NCI-H146 (cell line): ENCODE data around the gene MPG.
"Not testable (repeated sequence)": the region's sequence is repeated elsewhere in the genome, so short reads cannot be mapped to it uniquely, and the experiment has no call there.

Experiments used
- DNase-seq: peaks from one replicate; lab custom pipeline; 2025; lab: John Stamatoyannopoulos, UW

The MPG gene

DNA sequence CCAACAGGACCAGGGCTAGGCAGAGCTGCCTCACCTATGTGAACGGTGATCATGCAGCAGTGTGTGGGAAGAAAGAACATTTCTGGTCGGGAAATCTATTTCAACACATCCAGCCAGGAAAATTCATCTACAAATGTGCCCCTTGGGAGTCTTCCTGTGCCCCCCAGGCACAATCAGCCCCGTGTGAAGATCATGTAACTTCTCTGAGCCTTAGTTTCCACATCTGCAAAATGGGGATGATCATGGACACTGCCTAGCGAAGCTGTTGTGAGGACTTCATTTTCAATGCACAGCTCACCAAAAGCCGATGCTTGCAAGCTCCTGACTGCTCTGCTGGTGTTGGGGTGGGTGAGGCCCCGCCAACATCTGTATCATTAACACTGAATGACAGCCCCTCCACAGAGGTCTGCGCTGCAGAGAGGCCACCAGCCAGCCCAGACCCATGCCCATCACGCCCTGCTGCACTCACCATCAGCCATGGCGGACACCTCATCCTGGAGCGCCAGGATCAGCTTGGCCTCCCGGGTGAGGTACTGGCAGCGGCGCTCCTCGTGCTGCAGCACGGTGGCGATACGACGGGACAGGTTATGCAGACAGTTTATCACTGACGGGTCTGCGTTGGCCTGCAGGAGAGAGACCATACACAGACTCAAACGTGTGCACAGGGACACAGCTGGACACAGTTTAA is 34.3 kb downstream of the MPG start:
- no peak for DNase-seq

- DNase-seq, result no peak
Observed at GRCh38 chr16:114327-114726, 36.3 kb downstream of the MPG start.

- no peak for DNase-seq
Observed at GRCh38 chr16:116015-116414, 38.0 kb downstream of the MPG start.

DNA sequence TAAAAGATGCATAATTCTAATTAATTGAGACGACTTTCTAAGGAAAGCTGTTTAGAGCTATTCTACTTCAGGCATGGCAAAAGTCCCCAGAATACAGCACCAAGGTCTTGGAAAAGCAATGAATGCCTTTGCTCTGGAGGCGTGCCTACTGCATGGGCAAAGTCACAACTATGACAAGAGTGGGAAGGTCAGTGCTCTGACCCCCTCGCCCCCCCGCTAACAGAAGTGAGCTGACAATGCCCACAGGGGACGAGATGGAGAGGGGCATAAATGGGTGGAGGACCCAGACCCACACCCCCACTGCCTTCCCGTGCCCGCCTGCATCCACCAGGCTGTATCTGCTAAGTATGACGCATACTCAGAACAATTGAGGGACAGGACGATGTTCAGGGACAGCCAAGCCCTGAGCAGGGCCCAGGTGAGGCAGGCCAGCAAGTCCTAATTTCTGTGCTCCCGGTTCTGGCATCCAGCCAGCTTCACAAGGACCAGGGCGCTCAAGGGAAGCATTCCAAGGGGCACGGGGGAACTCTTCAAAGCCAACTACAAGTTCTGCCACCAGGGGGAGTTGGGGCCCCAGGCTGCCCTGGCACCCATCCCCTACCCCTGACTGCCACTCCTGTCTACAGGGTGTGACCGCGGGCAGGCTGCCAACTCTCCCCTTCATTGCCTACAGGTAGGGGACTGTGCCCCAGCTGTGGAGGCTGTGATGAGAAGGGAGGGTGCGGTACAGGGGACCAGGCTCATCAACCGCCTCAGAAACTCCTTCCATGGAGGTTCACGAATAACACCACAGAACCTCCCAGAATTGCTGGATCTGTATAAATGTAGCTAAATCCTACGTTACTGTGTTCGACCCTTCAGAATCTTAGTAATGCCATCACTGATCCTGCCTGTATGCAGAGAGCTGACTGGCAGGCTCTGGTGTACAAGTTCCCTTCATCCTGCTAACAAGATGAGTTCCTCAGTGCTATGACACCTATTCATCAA is 39.6 kb downstream of the MPG start:
- DNase-seq, result peak; percentile 73

GRCh38 chr16:118857-119256 is 40.8 kb downstream of the MPG start:
- DNase-seq, result no peak

- DNase-seq, result no peak
Observed at GRCh38 chr16:119295-119694, 41.3 kb downstream of the MPG start.

DNA sequence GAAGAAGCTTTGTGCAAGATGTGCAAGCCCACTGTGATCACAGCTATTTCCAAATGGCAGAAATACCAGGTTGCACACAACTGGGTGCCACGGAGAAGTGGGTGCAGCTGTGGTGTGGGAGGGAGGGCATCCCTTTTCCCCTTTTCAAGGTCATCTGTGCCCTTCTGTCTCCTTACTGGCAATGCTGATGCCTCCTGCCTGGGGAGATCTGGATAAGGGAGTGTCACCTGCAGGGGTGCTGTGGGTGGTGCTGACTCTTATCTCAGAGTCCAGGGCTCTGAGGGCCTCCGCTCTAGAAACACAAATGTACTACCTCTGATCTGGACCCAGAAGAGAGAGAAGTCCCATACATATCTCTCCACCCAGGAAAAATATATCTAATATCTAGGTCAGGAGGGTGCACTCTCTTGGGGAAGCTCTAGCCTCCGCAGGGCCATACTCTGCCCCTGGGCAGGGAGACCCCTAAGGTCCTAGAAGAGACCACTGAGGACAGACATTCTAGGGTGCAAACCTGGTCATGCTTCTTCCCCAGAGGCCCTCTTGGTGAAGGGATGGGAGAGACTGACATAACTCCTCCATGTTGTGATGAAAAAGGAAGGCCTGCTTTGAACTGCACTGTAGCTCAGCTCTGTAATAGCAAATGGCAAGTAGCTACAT is 41.9 kb downstream of the MPG start:
- DNase-seq, result no peak

DNA sequence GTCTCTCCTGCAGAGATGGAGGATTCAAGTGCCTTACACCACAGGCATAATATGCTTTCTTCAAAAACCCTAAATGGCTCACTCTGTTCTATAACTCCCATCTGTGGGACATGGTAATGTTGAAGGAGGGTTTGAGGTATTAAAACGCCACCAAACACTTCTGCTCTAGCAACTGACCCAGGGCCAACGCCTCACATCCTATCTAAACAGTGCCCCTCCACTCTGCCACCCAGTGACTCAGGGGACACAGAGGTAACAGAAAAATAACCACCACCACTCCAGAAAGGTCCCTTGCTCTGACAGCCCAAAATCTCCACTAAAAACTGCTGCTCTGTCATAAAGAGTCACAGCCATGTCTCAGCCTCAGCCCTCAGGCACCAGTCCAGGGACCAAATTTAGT is 42.7 kb downstream of the MPG start:
- DNase-seq, result no peak

- DNase-seq, result no peak
Observed at GRCh38 chr16:122361-122760, 44.3 kb downstream of the MPG start.

- DNase-seq, result not testable (repeated sequence)
Observed at GRCh38 chr16:123558-124350, 45.7 kb downstream of the MPG start.

GRCh38 chr16:125011-125410 is 47.0 kb downstream of the MPG start:
- DNase-seq, result no peak

GRCh38 chr16:129075-129474 is 51.0 kb downstream of the MPG start:
- no peak for DNase-seq

DNA sequence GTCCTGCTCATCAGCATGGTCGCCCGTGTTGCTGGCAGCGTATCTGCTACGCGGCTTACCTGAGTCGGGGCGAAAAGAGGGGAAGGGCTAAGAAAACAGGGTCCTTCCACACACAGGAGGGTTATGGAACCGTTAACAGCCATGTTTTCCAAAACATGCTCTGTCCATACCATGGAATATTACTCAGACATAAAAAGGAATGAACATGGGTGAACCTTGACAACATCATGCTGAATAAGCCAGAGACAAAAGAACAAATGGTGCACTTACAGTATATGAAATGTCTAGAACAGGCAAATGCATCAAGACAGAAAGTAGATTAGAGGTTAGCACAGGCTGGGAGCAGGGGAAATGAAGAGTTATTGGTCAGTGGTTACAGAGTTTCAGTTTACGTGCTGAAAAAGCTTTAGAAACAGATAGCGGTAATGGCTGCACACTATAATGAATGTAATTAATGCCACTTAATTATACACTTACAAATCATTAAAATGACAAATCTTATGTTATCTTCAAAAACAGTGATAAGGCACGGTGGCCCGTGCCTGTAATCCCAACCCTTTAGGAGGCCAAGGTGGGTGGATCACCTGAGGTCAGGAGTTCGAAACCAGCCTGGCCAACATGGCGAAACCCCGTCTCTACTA is 52.6 kb downstream of the MPG start:
- no peak for DNase-seq

DNA sequence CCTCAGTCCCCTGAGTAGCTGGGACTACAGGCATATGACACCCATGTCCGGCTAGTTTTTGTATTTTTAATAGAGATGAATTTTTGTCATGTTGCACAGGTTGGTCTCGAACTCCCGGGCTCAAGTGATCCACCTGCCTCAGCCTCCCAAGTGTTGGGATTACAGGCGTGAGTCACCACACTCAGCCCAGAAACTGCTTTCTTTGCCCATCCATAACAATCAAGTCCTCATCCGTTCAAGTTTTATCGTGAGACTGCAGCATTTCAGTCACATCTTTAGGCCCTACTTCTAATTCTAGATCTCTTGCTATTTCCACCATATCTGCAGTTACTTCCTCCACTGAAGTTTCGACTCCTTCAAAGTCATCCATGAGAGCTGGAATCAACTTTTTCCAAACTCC is 54.1 kb downstream of the MPG start:
- DNase-seq, result no peak

DNA sequence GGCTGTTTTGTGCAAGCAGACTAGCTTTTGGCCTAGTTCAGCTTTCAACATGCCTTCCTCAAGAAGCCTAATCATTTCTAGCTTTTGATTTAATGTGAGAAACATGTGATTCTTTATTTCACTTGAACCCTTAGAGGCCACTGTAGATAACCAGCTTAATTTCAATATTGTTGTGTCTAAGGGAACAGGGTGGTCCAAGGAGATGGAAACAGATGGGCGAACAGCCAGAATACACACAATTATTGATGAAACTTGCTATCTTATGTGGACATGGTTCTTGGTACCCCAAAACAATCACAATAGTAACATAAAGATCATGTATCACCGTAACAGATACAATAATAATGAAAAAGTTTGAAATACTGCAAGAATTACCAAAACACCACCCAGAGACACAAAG is 55.7 kb downstream of the MPG start:
- no peak for DNase-seq
